ENCODE measurements around the gene SMCR8.
"Not testable (repeated sequence)": the region's sequence is repeated elsewhere in the genome, so short reads cannot be mapped to it uniquely, and the experiment has no call there.

Gene SMCR8

DNA sequence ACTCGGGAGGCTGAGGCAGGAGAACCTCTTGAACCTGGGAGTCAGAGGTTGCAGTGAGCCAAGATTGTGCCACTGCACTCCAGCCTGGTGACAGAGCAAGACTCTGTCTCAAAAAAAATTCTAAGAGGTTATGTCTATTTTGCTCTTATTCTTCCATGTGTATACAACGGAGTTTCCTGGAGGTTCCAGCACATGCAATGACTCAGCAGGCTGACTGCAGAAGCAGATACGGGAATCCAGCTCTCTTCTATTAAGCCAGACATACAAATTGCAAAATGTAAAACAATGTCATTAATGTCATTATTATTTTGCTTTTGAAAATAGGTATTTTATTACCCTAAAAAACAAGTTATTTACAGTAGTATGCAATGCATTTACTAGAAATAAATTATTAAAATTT is 36.2 kb upstream of the SMCR8 start:
- TF ChIP-seq, protein P1, sequence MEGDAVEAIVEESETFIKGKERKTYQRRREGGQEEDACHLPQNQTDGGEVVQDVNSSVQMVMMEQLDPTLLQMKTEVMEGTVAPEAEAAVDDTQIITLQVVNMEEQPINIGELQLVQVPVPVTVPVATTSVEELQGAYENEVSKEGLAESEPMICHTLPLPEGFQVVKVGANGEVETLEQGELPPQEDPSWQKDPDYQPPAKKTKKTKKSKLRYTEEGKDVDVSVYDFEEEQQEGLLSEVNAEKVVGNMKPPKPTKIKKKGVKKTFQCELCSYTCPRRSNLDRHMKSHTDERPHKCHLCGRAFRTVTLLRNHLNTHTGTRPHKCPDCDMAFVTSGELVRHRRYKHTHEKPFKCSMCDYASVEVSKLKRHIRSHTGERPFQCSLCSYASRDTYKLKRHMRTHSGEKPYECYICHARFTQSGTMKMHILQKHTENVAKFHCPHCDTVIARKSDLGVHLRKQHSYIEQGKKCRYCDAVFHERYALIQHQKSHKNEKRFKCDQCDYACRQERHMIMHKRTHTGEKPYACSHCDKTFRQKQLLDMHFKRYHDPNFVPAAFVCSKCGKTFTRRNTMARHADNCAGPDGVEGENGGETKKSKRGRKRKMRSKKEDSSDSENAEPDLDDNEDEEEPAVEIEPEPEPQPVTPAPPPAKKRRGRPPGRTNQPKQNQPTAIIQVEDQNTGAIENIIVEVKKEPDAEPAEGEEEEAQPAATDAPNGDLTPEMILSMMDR (IDR thresholded peaks at IDR 0.05; ENCODE audit: borderline replicate concordance, control extremely low read depth, extremely low read depth, insufficient read depth, missing control alignments), result no peak
- DNase-seq (ENCODE audit: low spot score), result no peak
- in situ Hi-C loops (cut with MboI; ENCODE audit: low sequenced_read_pairs, unreplicated experiment), result no loop called here

DNA sequence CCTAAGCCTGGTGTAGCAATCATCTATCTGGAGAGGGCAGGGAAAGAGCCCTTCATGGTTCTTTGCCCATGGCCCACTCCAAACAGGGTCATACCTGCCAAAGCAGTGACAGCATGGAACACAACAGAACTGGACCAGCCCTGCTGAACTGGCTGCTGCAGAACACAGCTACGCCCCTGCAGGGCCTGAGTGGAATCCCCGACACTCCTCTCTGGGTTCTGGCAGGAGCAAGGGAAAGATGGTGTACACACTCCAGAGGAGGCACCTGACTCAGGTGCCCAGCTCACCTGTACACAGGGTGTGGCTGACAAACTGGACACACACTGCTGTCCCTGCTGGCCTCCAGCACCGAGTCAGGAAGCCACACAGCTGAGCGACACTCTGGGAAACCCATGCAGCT is 34.8 kb upstream of the SMCR8 start:
- no peak for DNase-seq (ENCODE audit: low spot score)
- in situ Hi-C loops (cut with MboI; ENCODE audit: low sequenced_read_pairs, unreplicated experiment), result no loop called here
- TF ChIP-seq, protein P1 (IDR thresholded peaks at IDR 0.05; ENCODE audit: borderline replicate concordance, control extremely low read depth, extremely low read depth, insufficient read depth, missing control alignments), result no peak

DNA sequence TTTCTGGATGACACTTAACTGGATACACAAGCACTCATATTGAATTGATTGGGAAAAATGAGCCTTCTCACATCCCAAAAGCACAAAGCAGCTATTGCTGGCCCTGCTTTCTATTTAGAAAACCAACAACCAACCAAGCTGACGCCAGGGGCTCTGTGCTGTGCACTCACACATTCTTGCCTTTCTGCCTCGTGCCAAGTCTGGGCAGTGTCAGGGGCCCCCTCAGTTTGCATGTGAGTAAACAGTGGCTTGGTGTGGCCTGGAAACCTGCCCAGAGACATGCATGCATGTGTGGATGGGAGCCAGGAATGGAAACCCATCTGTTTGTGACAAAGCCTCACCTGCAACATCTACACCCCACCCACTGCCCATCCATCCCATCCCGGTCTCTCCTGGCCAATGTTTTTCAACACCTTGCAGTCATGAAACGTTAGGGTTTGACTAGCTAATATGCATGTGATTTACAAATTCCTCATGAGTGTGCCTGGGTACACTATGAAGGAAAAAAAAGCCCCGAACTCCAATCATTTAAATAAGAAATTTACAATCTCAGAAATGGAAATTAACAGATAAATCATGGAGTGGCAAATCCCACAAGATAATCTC is 34.2 kb upstream of the SMCR8 start:
- in situ Hi-C loops (cut with MboI; ENCODE audit: low sequenced_read_pairs, unreplicated experiment), result no loop called here
- TF ChIP-seq, protein P1 (IDR thresholded peaks at IDR 0.05; ENCODE audit: borderline replicate concordance, control extremely low read depth, extremely low read depth, insufficient read depth, missing control alignments), result no peak

DNA sequence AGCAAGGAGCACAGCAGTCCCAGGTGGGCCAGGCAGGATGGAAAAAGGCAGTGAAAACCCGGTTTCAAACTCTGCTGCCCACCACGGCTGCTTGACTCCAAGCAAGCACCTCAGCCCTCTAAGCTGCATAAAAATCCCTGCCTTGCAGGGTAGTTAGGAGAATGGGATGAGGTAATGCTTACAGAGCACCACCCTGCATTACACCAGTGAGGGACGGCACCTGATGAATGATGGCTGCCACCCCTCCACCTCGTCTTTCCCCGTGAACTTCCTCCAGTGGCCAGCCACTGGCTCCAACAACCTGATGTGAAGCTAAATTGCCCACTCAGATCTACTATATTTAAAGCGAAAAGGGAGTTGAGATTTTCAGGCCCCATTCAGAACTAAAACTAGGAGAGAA is 33.3 kb upstream of the SMCR8 start:
- in situ Hi-C loops (cut with MboI; ENCODE audit: low sequenced_read_pairs, unreplicated experiment), result no loop called here
- TF ChIP-seq, protein P1 (IDR thresholded peaks at IDR 0.05; ENCODE audit: borderline replicate concordance, control extremely low read depth, extremely low read depth, insufficient read depth, missing control alignments), result no peak
- no peak for DNase-seq (ENCODE audit: low spot score)

More for the DNA sequence above, 34.2 kb upstream of the SMCR8 start:
- DNase-seq (ENCODE audit: low spot score), result no peak

DNA sequence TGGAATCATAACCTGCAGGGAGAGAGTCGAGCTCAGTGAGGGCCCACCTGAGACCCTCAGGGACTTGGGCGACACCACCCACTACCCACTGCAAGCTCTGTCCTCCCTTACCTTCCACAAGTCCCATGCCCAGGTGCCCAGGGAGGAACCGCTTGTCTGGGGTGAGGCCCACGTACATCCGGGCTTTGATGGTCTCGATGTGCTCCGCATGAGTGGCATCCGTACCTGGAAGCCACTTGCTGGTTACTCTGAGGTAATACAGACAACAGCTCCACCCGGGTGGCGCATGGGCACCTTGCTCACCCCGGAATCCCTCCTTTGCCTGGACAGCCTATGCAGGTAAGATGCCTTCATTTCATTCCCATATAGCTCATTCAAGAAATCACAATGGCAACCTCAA is 29.8 kb upstream of the SMCR8 start:
- in situ Hi-C loops (cut with MboI; ENCODE audit: low sequenced_read_pairs, unreplicated experiment), result no loop called here
- TF ChIP-seq, protein P1 (IDR thresholded peaks at IDR 0.05; ENCODE audit: borderline replicate concordance, control extremely low read depth, extremely low read depth, insufficient read depth, missing control alignments), result no peak
- DNase-seq (ENCODE audit: low spot score), result no peak

DNA sequence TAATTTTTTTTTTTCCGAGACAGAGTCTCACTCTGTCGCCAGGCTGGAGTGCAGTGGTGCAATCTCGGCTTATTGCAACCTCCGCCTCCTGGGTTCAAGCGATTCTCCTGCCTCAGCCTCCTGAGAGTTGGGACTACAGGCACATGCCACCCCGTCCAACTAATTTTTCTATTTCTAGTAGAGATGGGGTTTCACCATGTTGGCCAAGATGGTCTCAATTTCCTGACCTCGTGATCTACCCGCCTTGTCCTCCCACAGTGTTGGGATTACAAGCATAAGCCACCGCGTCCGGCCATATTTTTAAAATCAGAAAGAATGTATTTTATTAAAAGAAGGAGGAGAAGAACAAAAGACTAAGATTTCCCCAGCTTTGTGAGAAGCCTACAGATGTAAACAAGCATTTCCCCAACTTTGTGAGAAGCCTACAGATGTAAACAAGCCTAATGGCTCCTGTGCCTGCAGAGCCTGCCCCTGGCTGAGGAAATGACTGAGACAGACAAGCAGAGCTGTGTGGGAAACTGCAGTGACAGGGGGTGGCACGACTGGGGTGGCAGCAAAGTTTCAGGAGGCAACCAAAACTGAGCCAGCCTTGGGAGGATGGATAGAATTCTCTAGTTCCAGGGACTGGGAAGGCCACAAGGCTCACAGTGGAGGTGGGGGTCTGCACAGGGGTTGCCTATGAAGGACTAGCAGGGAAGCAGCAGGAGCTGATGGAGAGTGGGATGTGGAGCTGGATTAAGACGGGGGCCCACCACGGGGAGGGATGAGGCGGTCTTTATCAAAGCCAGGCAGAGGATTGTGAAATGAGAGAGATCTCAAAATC is 23.2 kb upstream of the SMCR8 start:
- DNase-seq (ENCODE audit: low spot score), result no peak
- TF ChIP-seq, protein P1 (IDR thresholded peaks at IDR 0.05; ENCODE audit: borderline replicate concordance, control extremely low read depth, extremely low read depth, insufficient read depth, missing control alignments), result no peak
- in situ Hi-C loops (cut with MboI; ENCODE audit: low sequenced_read_pairs, unreplicated experiment), result no loop called here

DNA sequence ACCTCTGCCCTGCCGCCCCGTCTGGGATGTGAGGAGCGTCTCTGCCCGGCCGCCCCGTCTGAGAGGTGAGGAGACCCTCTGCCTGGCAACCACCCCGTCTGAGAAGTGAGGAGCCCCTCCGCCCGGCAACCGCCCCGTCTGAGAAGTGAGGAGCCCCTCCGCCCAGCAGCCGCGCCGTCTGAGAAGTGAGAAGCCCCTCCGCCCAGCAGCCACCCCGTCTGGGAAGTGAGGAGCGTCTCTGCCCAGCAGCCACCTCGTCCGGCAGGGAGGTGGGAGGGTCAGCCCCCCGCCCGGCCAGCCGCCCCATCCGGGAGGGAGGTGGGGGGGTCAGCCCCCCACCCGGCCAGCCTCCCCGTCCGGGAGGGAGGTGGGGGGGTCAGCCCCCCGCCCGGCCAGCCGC is 17.0 kb upstream of the SMCR8 start:
- in situ Hi-C loops (cut with MboI; ENCODE audit: low sequenced_read_pairs, unreplicated experiment); DNase-seq (ENCODE audit: low spot score): not testable (repeated sequence)
